Caco-2 (cell line): ENCODE measurements around the gene ARHGAP8. TPM values are rescaled to one million over a fixed set of nuclear protein-coding genes. Genes with fewer than 3 reads are reported as not detected.
A peak's percentile ranks its signal among the peaks of the same experiment; 100 is the strongest.

Experiments used
- BruUV-seq: library from RNA; stranded (reverse); fragments of 400-500 nt; replicated peaks from 2 replicates; lab custom pipeline; 2021; lab: Mats Ljungman, UMichigan
- CTCF ChIA-PET: fragments of 300-600 bp; sonication (Branson Sonifier 250); formaldehyde crosslinking; loops from one replicate; lab custom pipeline; 2022; ENCODE audit warnings: antibody characterized with exemption; lab: Charles Lee
- POLR2A ChIA-PET: fragments of 300-600 bp; sonication (Branson Sonifier 250); formaldehyde crosslinking; loops from one replicate; lab custom pipeline; 2022; ENCODE audit warnings: antibody characterized with exemption; lab: Charles Lee
- DNase-seq, 2 experiments: peaks; one replicate each; pipeline versions ENCODE4 v3.0.0 to v3.0.0-alpha.2; 2020 to 2022
- H3K27me3 ChIP-seq: replicated peaks from 2 replicates; pipeline ENCODE4 v1.6.0; 2011; ENCODE audit warnings: low read length; ENCODE audit not compliant: control insufficient read depth, insufficient read depth
- H3K36me3 ChIP-seq: 2 replicates; pipeline ENCODE4 v1.5.1; 2011; ENCODE audit warnings: low read length; ENCODE audit not compliant: control insufficient read depth, insufficient read depth
- H3K4me1 ChIP-seq: fragments of 250-450 bp; sonication (Bioruptor Pico); 2 replicates; pipeline ENCODE4 v1.5.1; 2020; ENCODE audit warnings: mild to moderate bottlenecking
- H3K4me3 ChIP-seq: 2 replicates; pipeline ENCODE4 v1.5.1; 2011; ENCODE audit warnings: low read depth, mild to moderate bottlenecking, control low read depth, low read length
- H3K9me3 ChIP-seq: fragments of 250-450 bp; sonication (Bioruptor Pico); 2 replicates; pipeline ENCODE4 v1.5.1; 2020; ENCODE audit warnings: mild to moderate bottlenecking, moderate library complexity
- H3K27ac Mint-ChIP-seq: one replicate; pipeline ENCODE4 v1.8.0; 2022; ENCODE audit warnings: mixed read lengths; ENCODE audit not compliant: unreplicated experiment
- H3K27me3 Mint-ChIP-seq: one replicate; pipeline ENCODE4 v1.8.0; 2022; ENCODE audit warnings: mixed read lengths; ENCODE audit not compliant: insufficient read depth, unreplicated experiment
- H3K36me3 Mint-ChIP-seq: one replicate; pipeline ENCODE4 v1.8.0; 2022; ENCODE audit warnings: mild to moderate bottlenecking, mixed read lengths; ENCODE audit not compliant: insufficient read depth, unreplicated experiment
- H3K4me1 Mint-ChIP-seq: one replicate; pipeline ENCODE4 v1.8.0; 2022; ENCODE audit warnings: low read depth, mixed read lengths; ENCODE audit not compliant: unreplicated experiment
- H3K4me3 Mint-ChIP-seq: one replicate; pipeline ENCODE4 v1.8.0; 2022; ENCODE audit warnings: mild to moderate bottlenecking, moderate library complexity, mixed read lengths; ENCODE audit not compliant: unreplicated experiment
- H3K9me3 Mint-ChIP-seq: one replicate; pipeline ENCODE4 v1.8.0; 2022; ENCODE audit warnings: mixed read lengths; ENCODE audit not compliant: unreplicated experiment
- intact Hi-C: fragments of 100-400 bp; cut with micrococcal nuclease; formaldehyde crosslinking; loops from one replicate; pipeline ENCODE4 v1.10.0; 2022; ENCODE audit not compliant: unreplicated experiment
- total RNA-seq: library from RNA; stranded (reverse); gene quantifications from 2 replicates; pipeline ENCODE4 v1.2.3, GENCODE V29; 2022
- TF ChIP-seq, protein P1 (sequence below), 2 experiments: fragments of 200-600 bp in 1 of 2; IDR thresholded peaks; 1 replicate in 1 of 2; 2 replicates in 1 of 2; pipeline versions ENCODE4 v1.5.1 to v1.8.0; 2011 to 2022; ENCODE audit warnings: antibody characterized with exemption in 1 of 2, control low read depth in 1 of 2, inconsistent platforms in 1 of 2, low read depth in 1 of 2, low read length in 1 of 2, mild to moderate bottlenecking in 1 of 2, moderate library complexity in 1 of 2; ENCODE audit not compliant: insufficient read depth in 1 of 2, severe bottlenecking in 1 of 2, unreplicated experiment in 1 of 2

Gene ARHGAP8
- total RNA-seq, 1 experiment from 2014 or later: 81.5 TPM

DNA sequence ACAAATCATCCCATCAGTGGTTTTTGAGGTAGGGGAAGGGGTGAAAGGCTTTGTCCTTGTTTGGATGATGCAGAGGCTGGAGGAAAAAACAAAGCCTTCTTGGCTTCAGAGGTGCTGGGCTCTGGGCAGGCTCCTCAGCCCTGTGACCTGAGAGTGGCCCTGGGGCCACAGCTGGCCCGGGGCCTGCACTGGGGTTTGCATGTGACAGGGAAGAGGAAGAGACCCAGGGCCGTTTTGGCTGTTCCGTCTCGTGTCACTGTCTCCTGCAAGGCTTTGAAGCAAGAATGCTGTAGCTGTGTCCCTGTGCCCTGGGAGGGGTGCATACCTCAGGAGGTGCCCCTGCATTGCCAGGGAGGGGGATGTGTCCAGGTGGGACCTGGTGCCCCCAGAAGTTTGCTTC, 12.6 kb downstream of the ARHGAP8 start:
- H3K36me3 Mint-ChIP-seq: peaks cover 73% of the 10 kb centered on the region
- intact Hi-C loops: no loop called here
- no peak overlapping the region for H3K4me3 ChIP-seq
- DNase-seq: no peak
- POLR2A ChIA-PET: no interaction called here
- CTCF ChIA-PET: interaction anchor here (0.5 kb wide), 1 partner anchor 13 kb away, joined by 4 read pairs; the partner anchor contains the start of gene ARHGAP8
- H3K27me3 ChIP-seq: no peaks in the 10 kb centered on the region
- H3K9me3 Mint-ChIP-seq: no peaks in the 10 kb centered on the region
- no TSS peak for BruUV-seq
- TF ChIP-seq, protein P1, sequence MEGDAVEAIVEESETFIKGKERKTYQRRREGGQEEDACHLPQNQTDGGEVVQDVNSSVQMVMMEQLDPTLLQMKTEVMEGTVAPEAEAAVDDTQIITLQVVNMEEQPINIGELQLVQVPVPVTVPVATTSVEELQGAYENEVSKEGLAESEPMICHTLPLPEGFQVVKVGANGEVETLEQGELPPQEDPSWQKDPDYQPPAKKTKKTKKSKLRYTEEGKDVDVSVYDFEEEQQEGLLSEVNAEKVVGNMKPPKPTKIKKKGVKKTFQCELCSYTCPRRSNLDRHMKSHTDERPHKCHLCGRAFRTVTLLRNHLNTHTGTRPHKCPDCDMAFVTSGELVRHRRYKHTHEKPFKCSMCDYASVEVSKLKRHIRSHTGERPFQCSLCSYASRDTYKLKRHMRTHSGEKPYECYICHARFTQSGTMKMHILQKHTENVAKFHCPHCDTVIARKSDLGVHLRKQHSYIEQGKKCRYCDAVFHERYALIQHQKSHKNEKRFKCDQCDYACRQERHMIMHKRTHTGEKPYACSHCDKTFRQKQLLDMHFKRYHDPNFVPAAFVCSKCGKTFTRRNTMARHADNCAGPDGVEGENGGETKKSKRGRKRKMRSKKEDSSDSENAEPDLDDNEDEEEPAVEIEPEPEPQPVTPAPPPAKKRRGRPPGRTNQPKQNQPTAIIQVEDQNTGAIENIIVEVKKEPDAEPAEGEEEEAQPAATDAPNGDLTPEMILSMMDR (IDR thresholded peaks at IDR 0.05; ENCODE audit: insufficient read depth in 1 of 2, low read depth in 1 of 2, low read length in 1 of 2, severe bottlenecking in 1 of 2, unreplicated experiment in 1 of 2): no peak
- H3K36me3 ChIP-seq: no peaks in the 10 kb centered on the region
- peaks cover 5% of the 10 kb centered on the region for H3K4me1 Mint-ChIP-seq
- H3K4me3 Mint-ChIP-seq: no peak overlapping the region
- H3K27ac Mint-ChIP-seq: no peak overlapping the region
- H3K27me3 Mint-ChIP-seq: no peaks in the 10 kb centered on the region
- no peaks in the 10 kb centered on the region for H3K9me3 ChIP-seq
- peaks cover 2% of the 10 kb centered on the region; the same call in 1 of the 2 replicates for H3K4me1 ChIP-seq

DNA sequence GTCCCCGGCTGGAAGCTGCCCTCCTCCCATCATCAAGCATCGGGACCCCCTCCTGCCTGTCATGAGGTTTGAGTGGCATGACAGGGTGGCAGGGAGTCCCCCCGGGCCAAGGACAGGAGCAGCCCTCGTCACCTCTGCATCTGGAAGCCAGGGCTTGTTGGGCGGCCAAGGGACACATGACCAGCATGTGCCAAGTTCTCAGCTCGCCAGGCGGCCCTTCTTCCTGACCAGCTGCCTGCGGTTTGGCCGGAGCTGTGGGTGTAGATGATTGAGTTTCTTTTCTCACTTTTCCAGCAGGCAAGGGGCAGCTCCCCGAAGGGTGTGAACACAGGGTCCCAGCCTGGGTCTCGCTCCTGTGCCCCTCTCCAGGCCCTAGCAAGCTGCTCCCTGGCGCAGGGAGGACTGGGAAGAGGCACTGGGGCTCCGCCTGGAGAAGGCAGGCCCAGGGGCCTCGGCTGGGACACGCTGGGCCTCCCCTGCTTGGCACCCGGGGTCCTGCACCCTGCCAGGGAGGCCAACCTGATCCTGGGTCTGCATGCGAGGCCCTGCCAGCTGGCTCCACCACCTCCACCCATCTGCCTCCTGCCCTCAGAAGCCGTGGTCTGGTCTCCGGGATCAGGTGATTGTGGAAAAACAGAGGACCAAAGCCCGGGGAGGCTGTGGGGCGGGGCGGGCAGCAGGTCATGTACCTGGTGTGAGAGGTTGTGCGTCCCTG, 13.4 kb downstream of the ARHGAP8 start:
- DNase-seq: no peak
- peaks cover 72% of the 10 kb centered on the region for H3K36me3 Mint-ChIP-seq
- no TSS peak for BruUV-seq
- TF ChIP-seq, protein P1 (IDR thresholded peaks at IDR 0.05; ENCODE audit: insufficient read depth in 1 of 2, low read depth in 1 of 2, low read length in 1 of 2, severe bottlenecking in 1 of 2, unreplicated experiment in 1 of 2): no peak
- ChIA-PET POLR2A (no interaction called here), CTCF (no interaction called here)
- H3K27me3 Mint-ChIP-seq: no peaks in the 10 kb centered on the region
- Histone ChIP-seq H3K27me3 (no peaks in the 10 kb centered on the region), H3K36me3 (no peaks in the 10 kb centered on the region), H3K4me1 (no peaks in the 10 kb centered on the region), H3K9me3 (no peaks in the 10 kb centered on the region), H3K4me3 (no peak overlapping the region)
- no peak overlapping the region for H3K27ac Mint-ChIP-seq
- intact Hi-C loops: no loop called here
- no peaks in the 10 kb centered on the region for H3K9me3 Mint-ChIP-seq
- H3K4me3 Mint-ChIP-seq: no peak overlapping the region
- H3K4me1 Mint-ChIP-seq: peaks cover 5% of the 10 kb centered on the region

DNA sequence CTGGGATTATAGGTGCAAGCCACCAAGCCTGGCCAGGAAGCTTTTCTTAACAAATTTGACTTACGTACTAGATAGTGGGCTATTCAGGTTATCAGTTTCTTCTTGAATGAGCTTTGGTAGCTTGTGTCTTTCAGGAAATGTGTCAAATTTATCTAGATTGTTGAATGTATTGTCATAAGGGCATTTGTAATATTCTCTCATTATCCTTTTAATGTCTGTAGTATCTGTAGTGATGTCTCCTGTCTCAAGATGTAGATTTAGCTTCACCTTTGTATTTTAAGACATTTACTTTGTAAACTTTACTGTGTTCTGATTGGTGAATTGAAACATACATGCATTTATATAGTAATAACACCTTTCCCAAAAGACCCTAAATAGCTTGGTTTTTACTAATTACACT, 20.7 kb downstream of the ARHGAP8 start:
- ChIA-PET CTCF (no interaction called here), POLR2A (no interaction called here)
- Histone ChIP-seq H3K27me3 (no peaks in the 10 kb centered on the region), H3K4me1 (no peaks in the 10 kb centered on the region; the same call in 1 of the 2 replicates), H3K4me3 (no peak overlapping the region), H3K9me3 (no peaks in the 10 kb centered on the region), H3K36me3 (no peaks in the 10 kb centered on the region)
- H3K27ac Mint-ChIP-seq: peak overlapping the region; percentile 26
- no peaks in the 10 kb centered on the region for H3K9me3 Mint-ChIP-seq
- no peaks in the 10 kb centered on the region for H3K27me3 Mint-ChIP-seq
- H3K4me1 Mint-ChIP-seq: peaks cover 16% of the 10 kb centered on the region
- intact Hi-C loops: no loop called here
- no TSS peak for BruUV-seq
- H3K4me3 Mint-ChIP-seq: no peak overlapping the region
- DNase-seq: no peak
- TF ChIP-seq, protein P1 (IDR thresholded peaks at IDR 0.05; ENCODE audit: insufficient read depth in 1 of 2, low read depth in 1 of 2, low read length in 1 of 2, severe bottlenecking in 1 of 2, unreplicated experiment in 1 of 2): no peak
- H3K36me3 Mint-ChIP-seq: peaks cover 63% of the 10 kb centered on the region
